GM12801 (cell line): ENCODE results near the gene IQCM.

Experiments used
- CTCF ChIP-seq: IDR thresholded peaks from one replicate; pipeline ENCODE4 v1.5.1; 2011; ENCODE audit warnings: control low read depth; ENCODE audit not compliant: insufficient read length; ENCODE audit errors: extremely low read depth

Gene IQCM

GRCh38 chr4:149784018-149784417 lies 31.6 kb downstream of the IQCM start:
- no peak for TF ChIP-seq CTCF

GRCh38 chr4:149781150-149781549 lies 34.5 kb downstream of the IQCM start:
- no peak for TF ChIP-seq CTCF

DNA sequence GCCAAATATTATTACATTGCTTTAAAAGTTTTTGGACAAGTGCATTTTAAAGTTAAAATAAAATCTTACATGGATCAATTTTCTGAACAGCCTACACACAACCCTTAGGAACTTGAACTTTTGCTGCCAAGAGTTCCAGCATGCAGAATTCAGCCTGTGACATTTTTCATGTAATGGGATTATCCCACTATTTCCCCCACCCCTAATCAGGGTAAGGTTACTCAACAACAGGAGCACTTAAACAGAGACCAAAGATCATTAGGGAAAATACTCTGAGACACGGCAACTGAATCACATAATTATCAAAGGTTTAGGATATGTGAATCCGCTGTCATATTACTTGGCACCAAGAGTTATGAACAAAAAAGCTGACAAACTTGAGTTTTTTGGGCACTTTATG lies 47.2 kb downstream of the IQCM start:
- TF ChIP-seq CTCF, result no peak

- no peak for TF ChIP-seq CTCF
Observed at GRCh38 chr4:149766135-149766534, 49.5 kb downstream of the IQCM start.

DNA sequence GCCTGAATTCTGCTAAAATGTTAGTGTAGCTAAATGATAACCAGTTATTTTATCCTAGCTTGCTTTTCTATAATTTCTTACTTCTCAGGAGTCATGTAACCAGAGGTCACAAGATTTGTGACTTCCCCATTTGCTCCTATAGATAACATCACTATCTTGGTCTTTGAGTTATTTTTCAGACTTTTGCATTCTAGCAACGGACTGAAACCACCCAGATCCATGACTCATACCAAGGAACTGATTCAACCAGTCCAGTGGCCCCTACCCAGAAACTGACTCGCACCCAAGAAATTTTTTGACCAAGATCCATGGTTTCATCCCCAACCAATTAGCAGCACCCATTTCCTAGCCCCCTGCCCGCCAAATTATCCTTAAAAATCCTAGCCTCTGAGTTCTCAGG lies 50.0 kb downstream of the IQCM start:
- TF ChIP-seq CTCF, result no peak

GRCh38 chr4:149755969-149756368 lies 59.7 kb downstream of the IQCM start:
- TF ChIP-seq CTCF, result no peak

- TF ChIP-seq CTCF, result no peak
Observed at GRCh38 chr4:149754526-149754925, 61.1 kb downstream of the IQCM start.

DNA sequence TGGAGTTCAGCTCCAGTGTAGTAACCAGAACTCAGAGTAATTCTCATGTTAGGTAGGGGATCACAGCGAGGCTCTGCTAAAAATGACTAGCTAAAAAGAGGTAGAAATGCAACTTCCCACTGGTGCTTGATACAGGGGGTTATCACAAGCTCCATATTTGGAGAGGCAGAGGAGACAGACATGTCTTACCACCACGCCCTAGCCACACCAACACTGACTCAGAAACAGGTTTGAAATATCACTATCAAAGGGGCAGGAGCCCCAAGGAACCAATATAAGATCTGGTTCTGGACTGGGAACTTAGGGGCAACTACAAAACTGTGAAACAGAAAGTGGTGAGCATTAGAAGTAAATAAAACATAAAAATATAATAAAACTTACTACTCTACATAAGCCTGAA lies 62.9 kb downstream of the IQCM start:
- TF ChIP-seq CTCF, result no peak
